HepG2 (cell line): ENCODE results near the gene PLD6. TPM values are rescaled to one million over a fixed set of nuclear protein-coding genes. Genes with fewer than 3 reads are reported as not detected.
A peak's percentile ranks its signal among the peaks of the same experiment; 100 is the strongest.

Experiments used
- ATAD3A ChIP-seq: sonication (generic); formaldehyde crosslinking; IDR thresholded peaks from 2 replicates; pipeline ENCODE4 v1.4.0; 2020; ENCODE audit warnings: missing genetic modification reagents
- CCAR2 ChIP-seq: fragments of 200-400 bp; formaldehyde crosslinking; optimal IDR thresholded peaks from 2 replicates; pipeline ENCODE3; 2018; ENCODE audit warnings: low read depth, mild to moderate bottlenecking, low read length, moderate library complexity
- EEA1 ChIP-seq: sonication (generic); formaldehyde crosslinking; IDR thresholded peaks from 2 replicates; pipeline ENCODE4 v1.5.1; 2020; ENCODE audit warnings: mild to moderate bottlenecking, missing genetic modification reagents, borderline replicate concordance
- EZH2 ChIP-seq: conservative IDR thresholded peaks from 2 replicates; pipeline ENCODE4 v1.6.1; 2012; ENCODE audit warnings: mild to moderate bottlenecking, low read depth, low read length, moderate library complexity
- HNF1B ChIP-seq: sonication (generic); formaldehyde crosslinking; IDR thresholded peaks from 2 replicates; pipeline ENCODE4 v1.5.1; 2020; ENCODE audit warnings: mild to moderate bottlenecking, moderate library complexity, missing genetic modification reagents
- KDM5B ChIP-seq: sonication (generic); formaldehyde crosslinking; IDR thresholded peaks from 2 replicates; pipeline ENCODE4 v1.4.0; 2020; ENCODE audit warnings: missing genetic modification reagents, mild to moderate bottlenecking, borderline replicate concordance
- MLXIP ChIP-seq: sonication (generic); formaldehyde crosslinking; IDR thresholded peaks from 2 replicates; pipeline ENCODE4 v1.9.0; 2021; ENCODE audit warnings: missing genetic modification reagents, borderline replicate concordance
- RARG ChIP-seq: sonication (generic); formaldehyde crosslinking; IDR thresholded peaks from 2 replicates; pipeline ENCODE4 v1.4.0; 2020; ENCODE audit warnings: low read depth, mild to moderate bottlenecking, missing genetic modification reagents
- SIN3B ChIP-seq: fragments of 150-350 bp; IDR thresholded peaks from 2 replicates; pipeline ENCODE4 v1.6.1; 2014; ENCODE audit warnings: low read length
- SIX4 ChIP-seq: sonication (generic); formaldehyde crosslinking; IDR thresholded peaks from 2 replicates; pipeline ENCODE4 v1.4.0; 2020; ENCODE audit warnings: missing genetic modification reagents
- ZEB1 ChIP-seq: IDR thresholded peaks from 2 replicates; pipeline ENCODE4 v1.6.1; 2012; ENCODE audit warnings: mild to moderate bottlenecking, low read depth, inconsistent platforms; ENCODE audit not compliant: insufficient replicate concordance
- ZFP82 ChIP-seq: sonication (generic); formaldehyde crosslinking; IDR thresholded peaks from 2 replicates; pipeline ENCODE4 v1.5.1; 2020; ENCODE audit warnings: mild to moderate bottlenecking, missing genetic modification reagents, borderline replicate concordance
- ZNF12 ChIP-seq: sonication (generic); formaldehyde crosslinking; IDR thresholded peaks from 2 replicates; pipeline ENCODE4 v1.5.0; 2020; ENCODE audit warnings: missing genetic modification reagents
- ZNF234 ChIP-seq: sonication (generic); formaldehyde crosslinking; conservative IDR thresholded peaks from 2 replicates; pipeline ENCODE4 v1.5.1; 2020; ENCODE audit warnings: mild to moderate bottlenecking, missing genetic modification reagents
- ZNF367 ChIP-seq: sonication (generic); formaldehyde crosslinking; IDR thresholded peaks from 2 replicates; pipeline ENCODE4 v1.4.0; 2020; ENCODE audit warnings: missing genetic modification reagents, borderline replicate concordance
- ZNF431 ChIP-seq: sonication (generic); formaldehyde crosslinking; IDR thresholded peaks from 2 replicates; pipeline ENCODE4 v1.9.0; 2022; ENCODE audit warnings: missing genetic modification reagents, low read depth, mild to moderate bottlenecking, borderline replicate concordance
- ZNF547 ChIP-seq: sonication (generic); formaldehyde crosslinking; IDR thresholded peaks from 2 replicates; pipeline ENCODE4 v1.5.1; 2020; ENCODE audit warnings: mild to moderate bottlenecking, missing genetic modification reagents
- ZSCAN12 ChIP-seq: sonication (generic); formaldehyde crosslinking; IDR thresholded peaks from 2 replicates; pipeline ENCODE4 v1.9.0; 2021; ENCODE audit warnings: mild to moderate bottlenecking, missing genetic modification reagents
- polyA plus RNA-seq, 8 experiments: library from polyadenylated mRNA; depleted of rRNA in 3 of 8; stranded (reverse) in 7 of 8; unstranded in 1 of 8; fragments of >200 nt; fragmentation: Illumina TruSeq in 4 of 8; extraction: Trizol in 4 of 8; gene quantifications; 2 replicates each; pipeline versions ENCODE4 v1.2.1 to v1.2.3, GENCODE V29; 2011 to 2016; ENCODE audit warnings: low read depth in 4 of 8, missing spikeins in 1 of 8, mixed read lengths in 1 of 8; ENCODE audit not compliant: insufficient read depth in 1 of 8
- total RNA-seq, 5 experiments: library from RNA; depleted of rRNA; stranded (reverse); fragments of >200 nt; fragmentation: Illumina TruSeq; extraction: Trizol; gene quantifications; 2 replicates each; pipeline ENCODE4 v1.2.3, GENCODE V29; 2016; ENCODE audit warnings: low read depth in 1 of 5
- TF ChIP-seq, protein P1 (sequence below): sonication (generic); formaldehyde crosslinking; IDR thresholded peaks from 2 replicates; pipeline ENCODE4 v1.5.1; 2020; ENCODE audit warnings: mild to moderate bottlenecking, missing genetic modification reagents, borderline replicate concordance

Gene PLD6
- total and polyA plus RNA-seq, 2 of the 13 experiments (the other 11 are each of a cell fraction or from before 2014, with no cell fraction given) = 5.2 to 11.4 TPM

DNA sequence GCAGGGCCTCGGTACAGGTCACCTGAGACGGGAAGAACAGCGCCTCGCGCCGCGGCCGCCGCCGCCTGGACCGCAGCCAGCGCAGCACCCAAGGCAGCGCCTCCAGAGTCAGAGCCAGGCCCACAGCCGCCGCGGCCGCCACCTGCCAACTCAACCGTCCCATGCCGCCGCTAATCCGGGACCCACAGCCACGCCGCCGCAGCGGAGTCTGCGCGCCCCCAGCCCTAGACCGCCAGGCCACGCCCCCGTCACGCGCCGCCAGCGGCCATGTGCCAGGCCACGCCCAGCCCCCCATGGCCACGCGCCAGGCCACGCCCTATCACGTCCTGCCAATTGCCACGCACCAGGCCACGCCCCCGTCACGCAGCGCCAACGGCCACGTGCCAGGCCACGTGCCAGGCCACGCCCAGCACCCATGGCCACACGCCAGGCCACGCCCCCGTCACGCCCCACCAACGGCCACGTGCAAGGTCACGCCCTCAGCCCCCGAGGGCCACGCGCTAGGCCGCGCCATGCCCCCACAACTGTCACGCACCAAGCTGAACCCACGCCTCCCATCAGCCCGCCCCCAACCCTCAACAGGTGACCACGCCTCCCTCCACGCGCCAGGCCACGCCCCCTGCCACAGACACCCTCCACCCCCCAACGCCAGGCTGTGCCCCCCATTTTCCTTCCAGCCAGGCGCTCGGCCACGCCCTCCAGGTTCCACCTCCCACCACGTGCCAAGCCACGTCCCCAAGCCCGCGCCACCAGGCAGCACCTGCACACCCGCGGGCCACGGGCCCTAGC is at the start of gene PLD6 (continued):
- no peak; the same call in 1 of the 2 replicates for TF ChIP-seq HNF1B (CRISPR knock-in tag)
- peak; percentile 75; the same call in 1 of the 2 replicates for TF ChIP-seq ZSCAN12 (CRISPR knock-in tag)
- 0 out of 2 replicates have a peak, but pooled peaks have one; percentile 72 for TF ChIP-seq ZNF431 (CRISPR knock-in tag)
- TF ChIP-seq EEA1 (CRISPR knock-in tag) = peak; percentile 90
- peak; percentile 73; the same call in 1 of the 2 replicates for TF ChIP-seq ZNF547
- no peak for TF ChIP-seq ZEB1
- TF ChIP-seq ZFP82 = peak; percentile 55; the same call in 1 of the 2 replicates
- TF ChIP-seq ZNF12 (CRISPR knock-in tag) = no peak
- no peak for TF ChIP-seq ATAD3A (CRISPR knock-in tag)
- no peak; the same call in 1 of the 2 replicates for TF ChIP-seq ZNF367 (CRISPR knock-in tag)
- no peak for TF ChIP-seq EZH2
- no peak for TF ChIP-seq SIN3B
- TF ChIP-seq CCAR2 = no peak
- TF ChIP-seq KDM5B (CRISPR knock-in tag) = peak; percentile 99
- TF ChIP-seq SIX4 = 0 out of 2 replicates have a peak, but pooled peaks have one; percentile 13
- TF ChIP-seq RARG (CRISPR knock-in tag) = no peak; the same call in 1 of the 2 replicates
- TF ChIP-seq ZNF234 (CRISPR knock-in tag) = peak; percentile 97
- TF ChIP-seq, protein P1, sequence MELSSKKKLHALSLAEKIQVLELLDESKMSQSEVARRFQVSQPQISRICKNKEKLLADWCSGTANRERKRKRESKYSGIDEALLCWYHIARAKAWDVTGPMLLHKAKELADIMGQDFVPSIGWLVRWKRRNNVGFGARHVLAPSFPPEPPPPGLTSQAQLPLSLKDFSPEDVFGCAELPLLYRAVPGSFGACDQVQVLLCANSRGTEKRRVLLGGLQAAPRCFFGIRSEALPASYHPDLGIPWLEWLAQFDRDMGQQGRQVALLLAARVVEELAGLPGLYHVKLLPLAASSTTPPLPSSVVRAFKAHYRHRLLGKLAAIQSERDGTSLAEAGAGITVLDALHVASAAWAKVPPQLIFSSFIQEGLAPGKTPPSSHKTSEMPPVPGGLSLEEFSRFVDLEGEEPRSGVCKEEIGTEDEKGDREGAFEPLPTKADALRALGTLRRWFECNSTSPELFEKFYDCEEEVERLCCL (CRISPR knock-in tag) = no peak
- no peak for TF ChIP-seq MLXIP (CRISPR knock-in tag)
